Erythroblast (primary cell): Measurements from ENCODE around the gene METTL27.

Source experiments
- GATA1 ChIP-seq: IDR thresholded peaks from 2 replicates; pipeline ENCODE4 v1.6.1; 2011; ENCODE audit warnings: low read depth, mild to moderate bottlenecking, control low read depth, low read length, moderate library complexity
- POLR2A ChIP-seq: IDR thresholded peaks from 2 replicates; pipeline ENCODE4 v1.6.1; 2011; ENCODE audit warnings: mild to moderate bottlenecking, low read length

DNA sequence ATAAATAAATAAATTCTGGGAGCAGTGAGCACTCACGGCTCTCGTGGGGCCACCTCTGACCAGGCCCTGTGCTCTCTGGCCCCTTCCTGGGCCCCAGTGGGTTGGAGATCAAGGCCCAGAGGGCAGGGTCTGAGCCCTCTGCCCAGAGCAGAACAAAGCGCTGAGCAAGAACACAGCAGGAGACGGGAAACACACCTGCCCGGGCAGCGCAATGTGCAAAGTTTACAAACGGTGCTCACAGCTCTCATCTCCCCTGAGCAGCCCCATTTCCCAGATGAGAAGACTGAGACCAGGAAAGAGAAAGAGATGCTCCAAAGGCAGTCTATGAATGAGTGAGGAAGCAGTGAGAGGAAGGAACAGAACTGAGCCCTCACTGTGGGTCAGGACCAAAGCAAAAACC is 3.0 kb downstream of the METTL27 start:
- TF ChIP-seq POLR2A (no peak), GATA1 (no peak)
